ENCODE results near the gene ALPK1.
A peak's percentile ranks its signal among the peaks of the same experiment; 100 is the strongest.

The ALPK1 gene

DNA sequence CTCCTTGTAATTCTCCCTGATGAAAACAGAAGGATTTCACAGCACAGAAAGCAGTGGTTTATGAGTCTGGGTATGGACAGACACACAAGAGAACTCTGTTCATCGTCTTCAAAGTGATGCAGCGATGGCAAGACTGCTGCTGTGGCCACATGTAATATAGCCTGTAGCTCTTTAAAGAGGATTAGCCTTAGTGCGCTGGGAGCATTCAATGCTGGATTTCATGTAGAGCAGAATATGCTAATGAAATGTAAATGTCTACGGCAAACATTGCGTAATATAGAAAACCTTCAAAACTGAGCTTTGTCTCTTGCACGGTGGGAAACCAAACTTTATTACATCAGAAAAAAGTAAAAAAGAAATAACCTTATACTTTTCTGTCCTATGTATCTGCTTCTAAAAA lies 42.9 kb downstream of the ALPK1 start:
- no peak for DNase-seq (ENCODE audit: extremely low read depth, low read depth)
- TF ChIP-seq, protein P1, sequence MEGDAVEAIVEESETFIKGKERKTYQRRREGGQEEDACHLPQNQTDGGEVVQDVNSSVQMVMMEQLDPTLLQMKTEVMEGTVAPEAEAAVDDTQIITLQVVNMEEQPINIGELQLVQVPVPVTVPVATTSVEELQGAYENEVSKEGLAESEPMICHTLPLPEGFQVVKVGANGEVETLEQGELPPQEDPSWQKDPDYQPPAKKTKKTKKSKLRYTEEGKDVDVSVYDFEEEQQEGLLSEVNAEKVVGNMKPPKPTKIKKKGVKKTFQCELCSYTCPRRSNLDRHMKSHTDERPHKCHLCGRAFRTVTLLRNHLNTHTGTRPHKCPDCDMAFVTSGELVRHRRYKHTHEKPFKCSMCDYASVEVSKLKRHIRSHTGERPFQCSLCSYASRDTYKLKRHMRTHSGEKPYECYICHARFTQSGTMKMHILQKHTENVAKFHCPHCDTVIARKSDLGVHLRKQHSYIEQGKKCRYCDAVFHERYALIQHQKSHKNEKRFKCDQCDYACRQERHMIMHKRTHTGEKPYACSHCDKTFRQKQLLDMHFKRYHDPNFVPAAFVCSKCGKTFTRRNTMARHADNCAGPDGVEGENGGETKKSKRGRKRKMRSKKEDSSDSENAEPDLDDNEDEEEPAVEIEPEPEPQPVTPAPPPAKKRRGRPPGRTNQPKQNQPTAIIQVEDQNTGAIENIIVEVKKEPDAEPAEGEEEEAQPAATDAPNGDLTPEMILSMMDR (IDR thresholded peaks at IDR 0.05; ENCODE audit: low read depth, low read length) = no peak

DNA sequence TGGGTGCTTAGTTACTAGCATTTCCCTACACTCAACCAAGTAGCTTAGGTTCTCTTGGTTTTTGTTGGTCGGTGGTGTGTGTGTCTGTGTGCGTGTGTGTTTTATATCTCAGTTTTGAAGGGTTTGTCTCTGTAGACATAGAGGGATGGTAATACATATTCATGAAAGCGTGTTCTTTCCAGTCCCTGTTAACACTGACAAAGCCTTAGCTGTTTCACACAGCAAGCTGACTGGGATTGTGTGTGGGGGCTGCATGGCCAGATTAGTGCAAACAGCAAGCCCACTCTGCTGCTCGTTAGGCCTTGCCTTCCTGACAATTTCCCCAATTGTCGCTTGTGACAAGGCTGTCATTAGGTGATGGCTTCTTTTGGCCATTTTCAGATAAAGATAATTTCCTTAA lies 43.9 kb downstream of the ALPK1 start:
- TF ChIP-seq, protein P1 (IDR thresholded peaks at IDR 0.05; ENCODE audit: low read depth, low read length) = no peak
- DNase-seq (ENCODE audit: extremely low read depth, low read depth) = no peak

DNA sequence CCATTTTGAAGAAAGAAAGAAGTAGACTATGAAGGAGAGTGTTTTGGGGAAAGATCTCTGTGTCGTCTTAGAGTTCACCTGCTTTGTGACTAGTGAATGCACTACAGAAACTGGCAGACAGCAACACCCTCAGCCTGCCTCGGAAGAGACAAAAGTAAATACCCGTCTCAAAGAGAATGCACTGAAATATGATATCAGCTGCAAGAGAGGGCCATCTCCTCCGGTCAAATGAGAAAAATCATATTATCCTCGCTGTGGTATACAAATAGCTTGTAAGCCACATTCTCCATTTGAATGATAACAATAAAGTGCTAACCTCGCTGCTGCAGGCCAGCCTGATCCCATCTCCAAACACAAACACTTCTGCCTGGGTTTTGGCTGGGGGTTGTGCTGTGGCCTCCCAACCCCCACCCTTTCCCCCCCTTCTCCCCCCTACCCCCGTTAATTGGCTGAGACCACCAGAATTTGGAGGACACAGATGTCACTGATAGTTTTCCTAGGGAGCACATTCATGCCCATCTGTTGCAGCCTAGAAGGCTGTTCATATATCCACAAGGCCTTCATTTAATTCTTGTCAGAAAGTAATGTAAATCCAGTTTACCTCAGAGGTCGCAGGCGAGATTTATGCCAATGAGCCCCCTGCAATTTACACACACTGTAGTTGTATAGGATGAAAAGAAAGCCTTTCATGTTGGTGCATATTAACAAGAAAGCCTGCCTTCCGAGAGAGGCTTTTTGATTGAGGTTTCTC lies 46.3 kb downstream of the ALPK1 start:
- DNase-seq (ENCODE audit: extremely low read depth, low read depth) = no peak

DNA sequence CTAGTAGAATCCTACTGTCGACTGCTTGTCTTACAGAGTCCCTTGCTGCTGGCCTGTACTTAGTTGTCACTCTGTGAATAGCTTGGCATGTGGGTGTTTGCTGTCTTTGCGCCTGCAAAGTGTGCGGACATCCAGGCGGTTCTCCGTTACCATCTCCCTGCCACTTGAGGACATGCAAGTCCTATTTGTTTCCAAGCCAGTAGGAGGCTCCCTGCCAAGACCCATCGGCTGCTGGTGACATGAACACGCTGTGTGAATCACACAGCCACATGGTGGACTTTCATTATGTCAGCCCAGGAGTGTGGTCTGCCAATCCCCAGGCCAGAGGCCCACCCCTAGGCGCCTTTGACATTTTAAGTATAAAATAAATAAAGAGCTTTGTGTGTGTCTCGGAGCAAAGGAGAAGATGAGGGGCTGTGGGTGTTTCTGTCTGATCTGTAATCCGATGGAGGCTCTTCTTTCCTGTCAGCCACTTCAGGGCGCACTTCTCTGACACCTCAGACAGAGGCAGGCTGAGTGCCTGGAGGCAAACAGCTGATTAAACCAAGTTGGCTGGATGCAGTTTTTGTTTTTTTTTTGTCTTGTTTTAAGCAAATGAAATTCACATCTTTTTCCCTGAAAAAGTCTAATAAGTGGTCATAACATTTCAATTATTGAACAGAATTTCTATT lies 51.5 kb downstream of the ALPK1 start:
- TF ChIP-seq, protein P1 (IDR thresholded peaks at IDR 0.05; ENCODE audit: low read depth, low read length) = peak; percentile 25
- peak; percentile 35 for DNase-seq (ENCODE audit: extremely low read depth, low read depth)

More for the DNA sequence above, 46.3 kb downstream of the ALPK1 start:
- TF ChIP-seq, protein P1 (IDR thresholded peaks at IDR 0.05; ENCODE audit: low read depth, low read length) = no peak

DNA sequence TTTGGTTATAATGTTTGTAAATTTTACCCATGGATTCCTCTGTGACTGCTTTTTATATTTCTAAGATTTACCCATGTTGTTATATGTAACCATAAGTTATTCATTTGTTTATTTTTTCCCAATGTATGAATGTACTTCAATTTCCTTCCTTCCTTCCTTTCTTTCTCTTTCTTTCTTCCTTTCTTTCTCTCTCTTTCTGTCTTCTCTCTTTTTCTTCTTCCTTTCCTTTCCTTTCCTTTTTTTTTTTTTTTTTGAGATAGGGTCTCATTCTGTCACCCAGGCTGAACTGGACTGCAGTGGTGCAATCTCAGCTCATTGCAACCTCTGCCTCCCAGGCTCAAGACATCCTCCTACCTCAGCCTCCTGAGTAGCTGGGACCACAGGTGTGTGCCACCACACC lies 55.6 kb downstream of the ALPK1 start:
- DNase-seq (ENCODE audit: extremely low read depth, low read depth) = no peak
- TF ChIP-seq, protein P1 (IDR thresholded peaks at IDR 0.05; ENCODE audit: low read depth, low read length) = no peak

DNA sequence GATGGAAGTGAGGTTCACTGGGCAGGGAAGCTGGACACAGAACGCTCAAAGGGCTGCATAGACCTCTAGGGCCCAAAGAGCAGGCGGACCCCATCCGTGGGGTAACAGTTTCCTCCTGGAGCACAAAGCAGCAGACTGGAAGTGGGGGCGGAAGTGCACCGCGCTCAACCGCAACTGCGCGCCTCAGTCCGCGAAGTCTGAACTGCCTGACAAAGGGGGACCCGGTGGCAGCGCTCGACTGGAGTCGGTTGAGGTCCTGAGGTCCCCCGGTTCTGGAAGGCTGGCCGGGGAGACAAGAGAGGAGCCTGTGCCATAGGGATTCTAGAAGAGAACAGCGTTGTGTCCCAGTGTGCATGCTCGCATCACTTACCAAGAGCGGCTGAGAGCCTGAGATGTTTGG lies 58.5 kb downstream of the ALPK1 start:
- no peak for DNase-seq (ENCODE audit: extremely low read depth, low read depth)
- TF ChIP-seq, protein P1 (IDR thresholded peaks at IDR 0.05; ENCODE audit: low read depth, low read length) = no peak

DNA sequence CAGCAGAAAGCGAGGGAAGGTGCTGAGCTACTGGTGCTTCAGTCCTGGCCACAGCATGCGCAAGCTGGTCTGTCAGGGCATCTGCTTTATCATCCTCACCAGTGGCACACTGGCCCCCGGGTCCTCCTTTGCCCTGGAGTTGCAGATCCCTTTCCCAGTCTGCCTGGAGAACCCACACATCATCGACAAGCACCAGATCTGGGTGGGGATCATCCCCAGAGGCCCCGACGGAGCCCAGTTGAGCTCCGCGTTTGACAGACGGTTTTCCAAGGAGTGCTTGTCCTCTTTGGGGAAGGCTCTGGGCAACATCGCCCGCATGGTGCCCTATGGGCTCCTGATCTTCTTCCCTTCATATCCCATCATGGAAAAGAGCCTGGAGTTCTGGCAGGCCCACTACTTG lies 60.3 kb downstream of the ALPK1 start:
- TF ChIP-seq, protein P1 (IDR thresholded peaks at IDR 0.05; ENCODE audit: low read depth, low read length) = no peak
- DNase-seq (ENCODE audit: extremely low read depth, low read depth) = no peak

Data from AG09319 (cell line).